ENCODE results near the gene MICAL3.

GRCh38 chr22:17977371-17977770 lies 47.0 kb downstream of the MICAL3 start:
- TF ChIP-seq, protein P1, sequence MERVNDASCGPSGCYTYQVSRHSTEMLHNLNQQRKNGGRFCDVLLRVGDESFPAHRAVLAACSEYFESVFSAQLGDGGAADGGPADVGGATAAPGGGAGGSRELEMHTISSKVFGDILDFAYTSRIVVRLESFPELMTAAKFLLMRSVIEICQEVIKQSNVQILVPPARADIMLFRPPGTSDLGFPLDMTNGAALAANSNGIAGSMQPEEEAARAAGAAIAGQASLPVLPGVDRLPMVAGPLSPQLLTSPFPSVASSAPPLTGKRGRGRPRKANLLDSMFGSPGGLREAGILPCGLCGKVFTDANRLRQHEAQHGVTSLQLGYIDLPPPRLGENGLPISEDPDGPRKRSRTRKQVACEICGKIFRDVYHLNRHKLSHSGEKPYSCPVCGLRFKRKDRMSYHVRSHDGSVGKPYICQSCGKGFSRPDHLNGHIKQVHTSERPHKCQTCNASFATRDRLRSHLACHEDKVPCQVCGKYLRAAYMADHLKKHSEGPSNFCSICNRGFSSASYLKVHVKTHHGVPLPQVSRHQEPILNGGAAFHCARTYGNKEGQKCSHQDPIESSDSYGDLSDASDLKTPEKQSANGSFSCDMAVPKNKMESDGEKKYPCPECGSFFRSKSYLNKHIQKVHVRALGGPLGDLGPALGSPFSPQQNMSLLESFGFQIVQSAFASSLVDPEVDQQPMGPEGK (CRISPR knock-in tag; IDR thresholded peaks at IDR 0.05; ENCODE audit: borderline replicate concordance): no peak
- TF ChIP-seq POU6F1 (CRISPR knock-in tag; IDR thresholded peaks at IDR 0.05; ENCODE audit: borderline replicate concordance, low read depth): no peak
